Endodermal cell (in vitro differentiated cells): ENCODE measurements around the gene SH3YL1. TPM values are rescaled to one million over a fixed set of nuclear protein-coding genes. Genes with fewer than 3 reads are reported as not detected.

ENCODE experiments used
- DNase-seq: peaks from one replicate; pipeline ENCODE4 v3.0.0-alpha.2; 2017
- H3K27ac ChIP-seq: 2 replicates; pipeline ENCODE4 v1.5.1; 2013; ENCODE audit warnings: mild to moderate bottlenecking, low read depth, low read length, moderate library complexity
- H3K27me3 ChIP-seq: 2 replicates; pipeline ENCODE4 v1.6.1; 2013; ENCODE audit warnings: mild to moderate bottlenecking, low read length, moderate library complexity; ENCODE audit not compliant: insufficient read depth, control insufficient read depth, poor library complexity, severe bottlenecking
- H3K36me3 ChIP-seq: 2 replicates; pipeline ENCODE4 v1.7.0; 2013; ENCODE audit warnings: mild to moderate bottlenecking, low read length, moderate library complexity; ENCODE audit not compliant: control insufficient read depth, insufficient read depth
- H3K4me1 ChIP-seq: one replicate; pipeline ENCODE4 v1.7.0; 2013; ENCODE audit warnings: low read length; ENCODE audit not compliant: control insufficient read depth, insufficient read depth
- H3K4me3 ChIP-seq: 2 replicates; pipeline ENCODE4 v1.5.1; 2013; ENCODE audit warnings: mild to moderate bottlenecking, low read length, moderate library complexity
- H3K9ac ChIP-seq: 2 replicates; pipeline ENCODE4 v1.6.1; 2013; ENCODE audit warnings: mild to moderate bottlenecking, low read length, moderate library complexity; ENCODE audit not compliant: poor library complexity, severe bottlenecking; ENCODE audit errors: extremely low read depth
- H3K9me3 ChIP-seq: 2 replicates; pipeline ENCODE4 v1.6.1; 2013; ENCODE audit warnings: mild to moderate bottlenecking, low read length, moderate library complexity; ENCODE audit not compliant: control insufficient read depth
- H3K27ac Mint-ChIP-seq: 2 replicates; pipeline ENCODE4 v1.8.0; 2020; ENCODE audit warnings: mixed read lengths
- H3K27me3 Mint-ChIP-seq: 2 replicates; pipeline ENCODE4 v1.8.0; 2021; ENCODE audit warnings: mild to moderate bottlenecking, mixed read lengths; ENCODE audit not compliant: insufficient read depth
- H3K36me3 Mint-ChIP-seq: 2 replicates; pipeline ENCODE4 v1.8.0; 2020; ENCODE audit warnings: low read depth, mixed read lengths
- H3K4me1 Mint-ChIP-seq: 2 replicates; pipeline ENCODE4 v1.8.0; 2020; ENCODE audit warnings: mixed read lengths
- H3K4me3 Mint-ChIP-seq: 2 replicates; pipeline ENCODE4 v1.8.0; 2020; ENCODE audit warnings: mild to moderate bottlenecking, moderate library complexity, mixed read lengths
- H3K9me3 Mint-ChIP-seq: 2 replicates; pipeline ENCODE4 v1.8.0; 2020; ENCODE audit warnings: mild to moderate bottlenecking, mixed read lengths
- WGBS, 2 experiments: methylation state at CpG; one replicate each; pipeline versions ENCODE4 v1.1.5 to v1.1.7; 2013; ENCODE audit warnings: missing lambda C conversion rate in 2 of 2, mixed read lengths in 1 of 2; ENCODE audit not compliant: insufficient coverage in 1 of 2, insufficient read length in 1 of 2; 5-methylcytosine and 5-hydroxymethylcytosine counted together
- total RNA-seq, 2 donors: library from RNA; stranded (reverse); fragmentation: NEBNext Ultra II Directional in 1 of 2; extraction: Animal tissue kit (Norgen Biotek cat#: 25700) in 1 of 2; gene quantifications; 2 replicates in 1 of 2; 3 replicates in 1 of 2; pipeline ENCODE4 v1.2.1, GENCODE V29; 2021
- TF ChIP-seq, protein P1 (sequence below): fragments of 200-600 bp; sonication (generic); conservative IDR thresholded peaks from 2 replicates; pipeline ENCODE4 v1.5.0; 2021; ENCODE audit warnings: antibody characterized with exemption, mild to moderate bottlenecking

Gene SH3YL1
- total RNA-seq, 2 donors from 2014 or later = 33.6 to 39.0 TPM

DNA sequence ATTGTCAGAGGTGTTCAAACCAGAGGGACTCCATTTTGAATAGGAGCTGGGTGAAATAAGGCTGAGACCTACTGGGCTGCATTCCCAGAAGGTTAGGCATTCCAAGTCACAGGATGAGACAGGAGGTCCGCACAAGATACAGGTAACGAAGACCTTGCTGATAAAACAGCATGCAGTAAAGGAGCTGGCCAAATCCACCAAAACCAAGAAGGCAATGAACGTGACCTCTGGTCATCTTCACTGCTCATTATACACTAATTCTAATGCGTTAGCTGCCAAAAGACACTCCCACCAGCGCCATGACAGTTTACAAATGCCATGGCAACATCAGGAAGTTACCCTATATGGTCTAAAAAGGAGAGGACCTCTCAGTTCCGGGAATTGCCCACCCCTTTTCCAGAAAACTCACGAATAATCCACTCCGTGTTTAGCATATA is 10.6 kb downstream of the SH3YL1 start:
- H3K4me1 ChIP-seq = no peaks in the 10 kb centered on the region
- Mint-ChIP-seq H3K36me3 (peaks cover 26% of the 10 kb centered on the region), H3K9me3 (peaks cover 16% of the 10 kb centered on the region), H3K27ac (no peak overlapping the region), H3K27me3 (no peaks in the 10 kb centered on the region), H3K4me1 (peaks cover 1% of the 10 kb centered on the region), H3K4me3 (no peak overlapping the region)
- no peak overlapping the region for H3K27ac ChIP-seq
- 86 to 96% methylated on average over 8 of the region's 8 CpGs for WGBS, 2 experiments
- H3K9me3 ChIP-seq = peaks cover 12% of the 10 kb centered on the region
- TF ChIP-seq, protein P1, sequence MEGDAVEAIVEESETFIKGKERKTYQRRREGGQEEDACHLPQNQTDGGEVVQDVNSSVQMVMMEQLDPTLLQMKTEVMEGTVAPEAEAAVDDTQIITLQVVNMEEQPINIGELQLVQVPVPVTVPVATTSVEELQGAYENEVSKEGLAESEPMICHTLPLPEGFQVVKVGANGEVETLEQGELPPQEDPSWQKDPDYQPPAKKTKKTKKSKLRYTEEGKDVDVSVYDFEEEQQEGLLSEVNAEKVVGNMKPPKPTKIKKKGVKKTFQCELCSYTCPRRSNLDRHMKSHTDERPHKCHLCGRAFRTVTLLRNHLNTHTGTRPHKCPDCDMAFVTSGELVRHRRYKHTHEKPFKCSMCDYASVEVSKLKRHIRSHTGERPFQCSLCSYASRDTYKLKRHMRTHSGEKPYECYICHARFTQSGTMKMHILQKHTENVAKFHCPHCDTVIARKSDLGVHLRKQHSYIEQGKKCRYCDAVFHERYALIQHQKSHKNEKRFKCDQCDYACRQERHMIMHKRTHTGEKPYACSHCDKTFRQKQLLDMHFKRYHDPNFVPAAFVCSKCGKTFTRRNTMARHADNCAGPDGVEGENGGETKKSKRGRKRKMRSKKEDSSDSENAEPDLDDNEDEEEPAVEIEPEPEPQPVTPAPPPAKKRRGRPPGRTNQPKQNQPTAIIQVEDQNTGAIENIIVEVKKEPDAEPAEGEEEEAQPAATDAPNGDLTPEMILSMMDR = no peak
- no peaks in the 10 kb centered on the region for H3K27me3 ChIP-seq
- no peak for DNase-seq
- no peaks in the 10 kb centered on the region for H3K36me3 ChIP-seq
- no peak overlapping the region for H3K4me3 ChIP-seq
- H3K9ac ChIP-seq = no peak overlapping the region

DNA sequence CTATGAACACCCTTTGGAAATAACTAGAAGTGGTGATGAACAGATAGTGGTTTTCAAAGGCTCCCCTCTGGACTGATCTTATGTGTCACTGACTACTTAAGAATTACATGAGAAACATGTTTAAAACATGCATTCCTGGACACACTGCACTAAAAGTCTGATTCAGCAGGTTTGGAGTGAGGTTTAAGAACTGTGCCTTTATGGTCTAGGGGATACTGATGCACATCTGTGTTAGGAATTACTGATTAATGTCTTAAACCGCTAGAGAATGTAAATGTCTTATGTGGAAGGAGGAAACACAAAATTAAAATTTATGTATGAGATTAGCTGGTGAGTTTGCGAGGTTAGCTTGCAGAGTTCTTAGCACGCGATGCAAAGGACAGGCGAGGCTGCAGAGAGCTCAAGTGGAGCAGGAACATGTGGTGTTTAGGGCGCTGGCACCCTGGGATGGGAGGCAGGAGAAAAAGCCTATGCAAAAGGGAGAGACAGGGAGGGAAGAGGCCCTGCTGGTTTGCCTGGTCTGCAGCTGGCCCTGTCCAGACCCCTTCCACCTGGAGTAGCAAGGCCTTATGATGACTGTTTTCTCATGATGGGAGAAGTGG is 11.7 kb downstream of the SH3YL1 start:
- DNase-seq = no peak
- Mint-ChIP-seq H3K4me1 (peaks cover 1% of the 10 kb centered on the region), H3K4me3 (no peak overlapping the region), H3K27ac (no peak overlapping the region), H3K27me3 (no peaks in the 10 kb centered on the region), H3K9me3 (peaks cover 4% of the 10 kb centered on the region), H3K36me3 (peaks cover 20% of the 10 kb centered on the region)
- Histone ChIP-seq H3K4me3 (no peak overlapping the region), H3K36me3 (no peaks in the 10 kb centered on the region), H3K27ac (no peak overlapping the region), H3K9me3 (peaks cover under 1% of the 10 kb centered on the region), H3K4me1 (no peaks in the 10 kb centered on the region), H3K9ac (no peak overlapping the region), H3K27me3 (no peaks in the 10 kb centered on the region)
- TF ChIP-seq, protein P1 = no peak
- 92% methylated on average over 3 to 6 of the region's 6 CpGs for WGBS, 2 experiments

DNA sequence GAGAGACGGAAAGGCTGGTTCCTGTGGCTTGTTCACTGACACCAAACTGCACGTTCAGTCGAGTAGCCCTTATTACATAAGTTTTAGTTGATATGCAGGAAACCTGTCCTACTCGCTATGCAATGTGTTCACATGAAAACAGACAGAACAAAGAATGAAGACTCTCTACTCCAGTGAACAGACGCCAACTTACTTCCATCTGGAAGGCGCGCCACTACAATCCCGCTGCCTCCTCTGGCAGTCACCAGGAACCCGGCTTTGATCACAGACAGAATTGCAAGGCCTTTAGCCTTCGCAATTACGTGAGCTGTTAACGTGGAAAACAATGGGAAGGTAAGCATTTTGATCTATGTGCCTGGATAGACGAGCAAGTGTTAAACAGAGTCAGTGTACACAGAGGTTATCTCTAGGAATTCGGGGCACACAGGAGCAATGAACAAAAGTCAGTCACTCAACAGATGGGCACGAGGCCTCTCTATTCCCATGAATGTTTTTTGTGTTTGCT is 14.2 kb downstream of the SH3YL1 start:
- H3K27me3 Mint-ChIP-seq = no peaks in the 10 kb centered on the region
- Histone ChIP-seq H3K4me3 (no peak overlapping the region), H3K4me1 (no peaks in the 10 kb centered on the region), H3K27ac (no peak overlapping the region), H3K9ac (no peak overlapping the region), H3K9me3 (no peaks in the 10 kb centered on the region), H3K27me3 (no peaks in the 10 kb centered on the region), H3K36me3 (no peaks in the 10 kb centered on the region)
- WGBS, 2 experiments = 85 to 93% methylated on average over 14 to 15 of the region's 15 CpGs
- DNase-seq = no peak
- TF ChIP-seq, protein P1 = no peak
- H3K4me3 Mint-ChIP-seq = no peak overlapping the region
- H3K27ac Mint-ChIP-seq = no peak overlapping the region
- H3K4me1 Mint-ChIP-seq = no peaks in the 10 kb centered on the region
- peaks cover 30% of the 10 kb centered on the region for H3K36me3 Mint-ChIP-seq
- no peaks in the 10 kb centered on the region for H3K9me3 Mint-ChIP-seq
